K562 (cell line): Measurements from ENCODE around the gene PANK2. TPM values are rescaled to one million over a fixed set of nuclear protein-coding genes. Genes with fewer than 3 reads are reported as not detected.

Experiments
- ARID1B ChIP-seq: fragments of 450-650 bp; IDR thresholded peaks from 2 replicates; pipeline ENCODE4 v1.6.1; 2016; ENCODE audit warnings: antibody characterized with exemption, mild to moderate bottlenecking, inconsistent platforms
- BCL6 ChIP-seq: fragments of 250-450 bp; sonication (Bioruptor Pico); IDR thresholded peaks from 2 replicates; pipeline ENCODE4 v1.4.0; 2020
- BHLHE40 ChIP-seq: IDR thresholded peaks from 2 replicates; pipeline ENCODE4 v1.6.1; 2011; ENCODE audit warnings: low read length, improper control_type of control experiment
- CXXC5 ChIP-seq: fragments of 250-450 bp; sonication (Bioruptor Pico); IDR thresholded peaks from 2 replicates; pipeline ENCODE4 v1.8.0; 2022; ENCODE audit warnings: inconsistent platforms, mild to moderate bottlenecking, moderate library complexity
- HMBOX1 ChIP-seq: sonication (generic); IDR thresholded peaks from 2 replicates; pipeline ENCODE4 v1.6.1; 2016
- LCOR ChIP-seq: sonication (generic); formaldehyde crosslinking; IDR thresholded peaks from 2 replicates; pipeline ENCODE4 v1.8.0; 2022; ENCODE audit warnings: mild to moderate bottlenecking, missing genetic modification reagents
- MTA1 ChIP-seq: fragments of 450-650 bp; IDR thresholded peaks from 2 replicates; pipeline ENCODE4 v1.6.1; 2017; ENCODE audit warnings: borderline replicate concordance
- MYNN ChIP-seq, 2 experiments: sonication (generic); formaldehyde crosslinking in 1 of 2; IDR thresholded peaks; 2 replicates each; pipeline versions ENCODE4 v1.5.0 to v1.6.1; 2016 to 2020; ENCODE audit warnings: antibody characterized with exemption in 1 of 2, missing genetic modification reagents in 1 of 2
- NFIC ChIP-seq: fragments of 450-650 bp; IDR thresholded peaks from 2 replicates; pipeline ENCODE4 v1.6.1; 2017; ENCODE audit warnings: mild to moderate bottlenecking, inconsistent platforms
- NR2F6 ChIP-seq: fragments of 450-650 bp; formaldehyde crosslinking; IDR thresholded peaks from 2 replicates; pipeline ENCODE4 v1.4.0; 2020; ENCODE audit warnings: mild to moderate bottlenecking
- NRF1 ChIP-seq, 2 experiments: fragments of 450-650 bp; IDR thresholded peaks in 1 of 2; conservative IDR thresholded peaks in 1 of 2; 2 replicates each; pipeline ENCODE4 v1.6.1; 2014; ENCODE audit warnings: mild to moderate bottlenecking in 2 of 2
- POU5F1 ChIP-seq: fragments of 150-350 bp; IDR thresholded peaks from 2 replicates; pipeline ENCODE4 v1.6.1; 2014; ENCODE audit warnings: borderline replicate concordance, low read length, low read depth, mild to moderate bottlenecking; ENCODE audit not compliant: partially characterized antibody
- RAD51 ChIP-seq: fragments of 450-650 bp; IDR thresholded peaks from 2 replicates; pipeline ENCODE4 v1.7.1; 2016; ENCODE audit warnings: low read depth, mild to moderate bottlenecking, borderline replicate concordance
- SMAD4 ChIP-seq: fragments of 250-450 bp; sonication (Bioruptor Pico); conservative IDR thresholded peaks from 2 replicates; pipeline ENCODE4 v1.8.0; 2021; ENCODE audit warnings: inconsistent platforms, mild to moderate bottlenecking, moderate library complexity
- SMARCE1 ChIP-seq: fragments of 450-650 bp; IDR thresholded peaks from 2 replicates; pipeline ENCODE4 v1.7.1; 2016; ENCODE audit warnings: mild to moderate bottlenecking
- TEAD4 ChIP-seq, 2 experiments: sonication (generic) in 1 of 2; formaldehyde crosslinking in 1 of 2; IDR thresholded peaks; 2 replicates each; pipeline versions ENCODE4 v1.6.1 to v1.8.0; 2012 to 2022; ENCODE audit warnings: borderline replicate concordance in 1 of 2, inconsistent platforms in 1 of 2, low read length in 1 of 2, mild to moderate bottlenecking in 1 of 2, missing genetic modification reagents in 1 of 2
- TFAP4 ChIP-seq: sonication (generic); formaldehyde crosslinking; IDR thresholded peaks from 2 replicates; pipeline ENCODE4 v1.8.0; 2022; ENCODE audit warnings: missing genetic modification reagents, mild to moderate bottlenecking, moderate library complexity, borderline replicate concordance
- ZNF282 ChIP-seq: sonication (generic); formaldehyde crosslinking; IDR thresholded peaks from 2 replicates; pipeline ENCODE4 v1.8.1; 2023; ENCODE audit warnings: missing genetic modification reagents
- ZNF384 ChIP-seq: IDR thresholded peaks from 2 replicates; pipeline ENCODE4 v1.6.1; 2012; ENCODE audit warnings: low read depth, low read length, improper control_type of control experiment
- ZNF507 ChIP-seq: conservative IDR thresholded peaks from 2 replicates; pipeline ENCODE4 v1.6.1; 2017; ENCODE audit warnings: missing genetic modification characterization, missing compliant biosample characterization
- ZNF77 ChIP-seq: fragments of 250-450 bp; sonication (Bioruptor Pico); IDR thresholded peaks from 2 replicates; pipeline ENCODE4 v1.5.0; 2020
- polyA plus RNA-seq, 8 experiments: library from polyadenylated mRNA; depleted of rRNA in 4 of 8; stranded (reverse) in 5 of 8; unstranded in 3 of 8; fragments of >200 nt; fragmentation: Nextera tagmentation in 2 of 8; fragmentation: Illumina TruSeq in 1 of 8; extraction: Ambion mirVana in 2 of 8; extraction: Trizol in 1 of 8; gene quantifications; 2 replicates each; pipeline versions ENCODE4 v1.2.1 to v1.2.3, GENCODE V29; 2011 to 2014; ENCODE audit warnings: inconsistent platforms in 1 of 8, missing spikeins in 1 of 8
- total RNA-seq, 7 experiments: library from RNA; depleted of rRNA in 6 of 7; stranded (reverse); fragments of >200 nt in 6 of 7; fragmentation: Illumina TruSeq in 2 of 7; extraction: Trizol in 2 of 7; gene quantifications; 2 replicates each; pipeline versions ENCODE4 v1.2.1 to v1.2.3, GENCODE V29; 2011 to 2021; ENCODE audit warnings: low replicate concordance in 1 of 7
- TF ChIP-seq, protein P1 (sequence below): fragments of 250-450 bp; sonication (Bioruptor Pico); IDR thresholded peaks from 2 replicates; pipeline ENCODE4 v1.8.0; 2021; ENCODE audit warnings: moderate library complexity, mild to moderate bottlenecking, inconsistent platforms
- TF ChIP-seq, protein P2 (sequence below), 2 experiments: IDR thresholded peaks; 2 replicates each; pipeline ENCODE4 v1.6.1; 2011; ENCODE audit warnings: borderline replicate concordance in 1 of 2, control low read depth in 1 of 2, low read depth in 1 of 2, low read length in 1 of 2, mild to moderate bottlenecking in 1 of 2, mixed read lengths in 1 of 2, moderate library complexity in 1 of 2; ENCODE audit not compliant: insufficient read depth in 1 of 2, insufficient read length in 1 of 2, poor library complexity in 1 of 2, severe bottlenecking in 1 of 2; ENCODE audit errors: extremely low read depth in 1 of 2

The PANK2 gene
- total and polyA plus RNA-seq, 9 of the 15 experiments (the other 6 are each of a cell fraction or from before 2014, with no cell fraction given), result 14.9 to 43.5 (median 31.4) TPM

DNA sequence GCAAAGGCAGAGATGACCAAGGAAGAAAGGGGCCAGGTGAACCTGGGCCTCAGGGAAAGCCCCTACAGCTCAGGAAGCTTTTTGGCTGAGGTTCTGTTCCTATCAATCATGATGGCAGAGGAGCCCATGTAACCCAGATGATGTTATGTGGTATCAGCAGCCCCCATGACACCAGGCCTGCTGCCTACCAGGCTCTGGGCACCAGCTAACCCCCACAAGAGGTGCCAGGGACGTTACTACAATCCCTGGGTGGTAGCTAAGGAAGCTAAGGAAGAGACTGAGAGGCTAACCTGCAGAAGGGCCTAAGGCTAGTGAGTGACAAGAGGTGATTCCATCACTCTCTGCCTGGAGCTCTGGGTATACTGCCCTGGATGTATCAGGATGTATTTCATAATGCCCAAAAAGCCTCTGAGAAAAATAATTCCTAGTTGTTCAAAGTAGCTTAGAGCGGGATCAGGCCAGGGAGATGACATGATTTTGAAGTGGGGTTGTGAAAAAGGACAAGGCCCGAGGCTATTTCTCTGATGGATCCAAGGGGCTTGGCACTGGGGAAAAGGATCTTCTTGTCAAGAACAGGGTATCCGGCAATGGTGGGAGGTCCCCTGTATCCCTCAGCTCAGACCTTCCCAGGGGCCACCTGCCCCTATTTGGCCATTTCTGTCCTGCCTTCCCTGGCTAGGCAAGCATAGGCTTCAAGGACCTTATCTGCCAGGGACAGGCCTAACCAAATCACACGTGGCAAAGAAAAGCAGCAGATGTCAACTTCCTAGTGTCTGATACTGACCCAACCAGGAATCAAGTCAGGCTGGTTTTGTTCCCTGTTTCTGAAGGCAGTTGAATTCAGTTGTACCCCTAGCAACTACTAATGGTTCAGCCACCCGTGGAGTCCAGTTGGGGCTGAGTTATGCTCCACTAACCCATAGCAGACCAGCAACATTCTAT lies 41.3 kb downstream of the PANK2 start (continued):
- TF ChIP-seq POU5F1 (no peak), CXXC5 (CRISPR knock-in tag) (peak; percentile 32; the same call in 1 of the 2 replicates), TFAP4 (CRISPR knock-in tag) (peak; percentile 57; the same call in 1 of the 2 replicates), NR2F6 (CRISPR knock-in tag) (no peak), ARID1B (peak; percentile 92), RAD51 (0 out of 2 replicates have a peak, but pooled peaks have one; percentile 34), SMAD4 (peak; percentile 41; the same call in 1 of the 2 replicates), NFIC (peak; percentile 61), BHLHE40 (peak; percentile 80), MYNN (IDR thresholded peaks at IDR 0.05) (0 out of 2 replicates have a peak, but pooled peaks have one; percentile 36), MYNN (CRISPR knock-in tag; IDR thresholded peaks at IDR 0.05) (no peak), LCOR (CRISPR knock-in tag) (0 out of 2 replicates have a peak, but pooled peaks have one; percentile 23), ZNF282 (CRISPR knock-in tag) (no peak), ZNF384 (no peak), BCL6 (CRISPR knock-in tag) (no peak), SMARCE1 (peak; percentile 62), ZNF507 (no peak), TEAD4 (IDR thresholded peaks at IDR 0.05; ENCODE audit: low read length) (peak; percentile 89), TEAD4 (CRISPR knock-in tag; IDR thresholded peaks at IDR 0.05; ENCODE audit: borderline replicate concordance) (no peak), NRF1 (conservative IDR thresholded peaks at IDR 0.05 in 1 of 2, IDR thresholded peaks at IDR 0.05 in 1 of 2) (no peak), HMBOX1 (peak; percentile 80), MTA1 (no peak), ZNF77 (no peak)
- TF ChIP-seq, protein P1, sequence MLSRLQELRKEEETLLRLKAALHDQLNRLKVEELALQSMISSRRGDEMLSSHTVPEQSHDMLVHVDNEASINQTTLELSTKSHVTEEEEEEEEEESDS (CRISPR knock-in tag), result no peak
- TF ChIP-seq, protein P2, sequence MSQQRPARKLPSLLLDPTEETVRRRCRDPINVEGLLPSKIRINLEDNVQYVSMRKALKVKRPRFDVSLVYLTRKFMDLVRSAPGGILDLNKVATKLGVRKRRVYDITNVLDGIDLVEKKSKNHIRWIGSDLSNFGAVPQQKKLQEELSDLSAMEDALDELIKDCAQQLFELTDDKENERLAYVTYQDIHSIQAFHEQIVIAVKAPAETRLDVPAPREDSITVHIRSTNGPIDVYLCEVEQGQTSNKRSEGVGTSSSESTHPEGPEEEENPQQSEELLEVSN (IDR thresholded peaks at IDR 0.05; ENCODE audit: borderline replicate concordance in 1 of 2, extremely low read depth in 1 of 2, insufficient read depth in 1 of 2, insufficient read length in 1 of 2, low read depth in 1 of 2, low read length in 1 of 2, poor library complexity in 1 of 2, severe bottlenecking in 1 of 2), result no peak
